A673 (cell line): ENCODE results near the gene BAIAP2. TPM values are rescaled to one million over a fixed set of nuclear protein-coding genes. Genes with fewer than 3 reads are reported as not detected.
A peak's percentile ranks its signal among the peaks of the same experiment; 100 is the strongest.

ENCODE experiments used
- BruUV-seq: library from RNA; stranded (reverse); fragments of 400-500 nt; replicated peaks from 2 replicates; lab custom pipeline; 2021; lab: Mats Ljungman, UMichigan
- CTCF ChIA-PET: fragments of 300-600 bp; sonication (Branson Sonifier 250); formaldehyde crosslinking; loops from one replicate; lab custom pipeline; 2022; ENCODE audit warnings: antibody characterized with exemption; lab: Charles Lee
- POLR2A ChIA-PET: fragments of 300-600 bp; sonication (Branson Sonifier 250); formaldehyde crosslinking; loops from one replicate; lab custom pipeline; 2022; ENCODE audit warnings: antibody characterized with exemption; ENCODE audit not compliant: low non-redundant PET; lab: Charles Lee
- DNase-seq: peaks from one replicate; pipeline ENCODE4 v3.0.0-alpha.2; 2015; ENCODE audit warnings: low spot score
- H3K27ac ChIP-seq: fragments of 200-600 bp; sonication (generic); 2 replicates; pipeline ENCODE4 v1.5.1; 2016; ENCODE audit warnings: mixed run types, low read depth, mild to moderate bottlenecking, mixed read lengths, antibody characterized with exemption, low read length; ENCODE audit not compliant: poor library complexity, severe bottlenecking
- H3K27me3 ChIP-seq: fragments of 200-600 bp; sonication (generic); replicated peaks from 2 replicates; pipeline ENCODE4 v1.6.1; 2017; ENCODE audit warnings: mixed run types, low read depth, mild to moderate bottlenecking, mixed read lengths, antibody characterized with exemption, low read length; ENCODE audit not compliant: insufficient read depth, poor library complexity
- H3K36me3 ChIP-seq: fragments of 200-600 bp; sonication (generic); 2 replicates; pipeline ENCODE4 v1.6.1; 2016; ENCODE audit warnings: mixed run types, mild to moderate bottlenecking, mixed read lengths, antibody characterized with exemption, low read length; ENCODE audit not compliant: insufficient read depth, poor library complexity, severe bottlenecking
- H3K4me1 ChIP-seq: fragments of 200-600 bp; sonication (generic); 2 replicates; pipeline ENCODE4 v1.6.1; 2017; ENCODE audit warnings: mixed run types, mild to moderate bottlenecking, mixed read lengths, antibody characterized with exemption, low read length; ENCODE audit not compliant: insufficient read depth, poor library complexity, severe bottlenecking
- H3K4me3 ChIP-seq: fragments of 200-600 bp; sonication (generic); 2 replicates; pipeline ENCODE4 v1.5.1; 2016; ENCODE audit warnings: low read depth, mixed run types, mild to moderate bottlenecking, mixed read lengths, low read length; ENCODE audit not compliant: poor library complexity, severe bottlenecking
- H3K9me3 ChIP-seq: fragments of 200-600 bp; sonication (generic); 2 replicates; pipeline ENCODE4 v1.6.1; 2016; ENCODE audit warnings: mixed run types, low read depth, mild to moderate bottlenecking, mixed read lengths, antibody characterized with exemption, low read length; ENCODE audit not compliant: poor library complexity, severe bottlenecking
- CTCF ChIP-seq: fragments of 300-800, 200-600 bp; sonication (generic); conservative IDR thresholded peaks from 2 replicates; pipeline ENCODE4 v1.5.1; 2017; ENCODE audit warnings: low read depth, mild to moderate bottlenecking, antibody characterized with exemption, low read length, moderate library complexity, mixed read lengths
- EZH2 ChIP-seq: fragments of 200-600 bp; sonication (generic); IDR thresholded peaks from 2 replicates; pipeline ENCODE4 v1.6.1; 2017; ENCODE audit warnings: borderline replicate concordance, low read depth, mild to moderate bottlenecking, mixed read lengths, antibody characterized with exemption, low read length; ENCODE audit not compliant: poor library complexity, severe bottlenecking
- intact Hi-C: fragments of 100-400 bp; cut with micrococcal nuclease; formaldehyde crosslinking; loops from one replicate; pipeline ENCODE4 v1.10.0; 2022; ENCODE audit not compliant: unreplicated experiment
- total RNA-seq: library from RNA; stranded (reverse); gene quantifications from 2 replicates; pipeline ENCODE4 v1.2.3, GENCODE V29; 2021

Gene BAIAP2
- total RNA-seq, 1 experiment from 2014 or later = 51.6 TPM

GRCh38 chr17:81061027-81061735 lies 26.2 kb downstream of the BAIAP2 start:
- TF ChIP-seq EZH2 = no peak
- no peak for TF ChIP-seq CTCF
- no peaks in the 10 kb centered on the region for H3K9me3 ChIP-seq
- H3K27ac ChIP-seq = no peak overlapping the region
- no peak overlapping the region for H3K4me3 ChIP-seq
- POLR2A ChIA-PET = interaction anchor here (0.6 kb wide), 1 partner anchor 247 kb away, joined by 4 read pairs; no protein-coding TSS in a partner anchor
- CTCF ChIA-PET = no interaction called here
- intact Hi-C loops = no loop called here
- no peaks in the 10 kb centered on the region for H3K27me3 ChIP-seq
- H3K4me1 ChIP-seq = peaks cover 45% of the 10 kb centered on the region
- no TSS peak for BruUV-seq
- peaks cover 9% of the 10 kb centered on the region for H3K36me3 ChIP-seq
- no peak for DNase-seq

- POLR2A ChIA-PET = interaction anchor here (0.6 kb wide), 1 partner anchor 248 kb away, joined by 4 read pairs; no protein-coding TSS in a partner anchor
- Histone ChIP-seq H3K4me1 (peaks cover 40% of the 10 kb centered on the region), H3K9me3 (no peaks in the 10 kb centered on the region), H3K36me3 (peaks cover 9% of the 10 kb centered on the region), H3K4me3 (no peak overlapping the region), H3K27ac (no peak overlapping the region), H3K27me3 (no peaks in the 10 kb centered on the region)
- intact Hi-C loops = no loop called here
- BruUV-seq = no TSS peak
- TF ChIP-seq CTCF (no peak), EZH2 (no peak)
- CTCF ChIA-PET = no interaction called here
- no peak for DNase-seq
Observed at GRCh38 chr17:81062014-81062780, 27.2 kb downstream of the BAIAP2 start.

GRCh38 chr17:81063106-81064093 lies 28.4 kb downstream of the BAIAP2 start:
- H3K27ac ChIP-seq = peak overlapping the region; percentile 82
- TF ChIP-seq EZH2 (no peak), CTCF (no peak)
- H3K4me3 ChIP-seq = no peak overlapping the region
- no peaks in the 10 kb centered on the region for H3K9me3 ChIP-seq
- BruUV-seq = no TSS peak
- CTCF ChIA-PET = interaction anchor here (0.7 kb wide), 1 partner anchor 176 kb away, joined by 3 read pairs; the partner anchor contains the start of genes NDUFAF8 and TEPSIN
- H3K27me3 ChIP-seq = no peaks in the 10 kb centered on the region
- intact Hi-C loops = no loop called here
- POLR2A ChIA-PET = no interaction called here
- DNase-seq = no peak
- H3K4me1 ChIP-seq = peaks cover 30% of the 10 kb centered on the region
- peaks cover 8% of the 10 kb centered on the region for H3K36me3 ChIP-seq
